Measurements from ENCODE around the gene ARHGEF28.

DNA sequence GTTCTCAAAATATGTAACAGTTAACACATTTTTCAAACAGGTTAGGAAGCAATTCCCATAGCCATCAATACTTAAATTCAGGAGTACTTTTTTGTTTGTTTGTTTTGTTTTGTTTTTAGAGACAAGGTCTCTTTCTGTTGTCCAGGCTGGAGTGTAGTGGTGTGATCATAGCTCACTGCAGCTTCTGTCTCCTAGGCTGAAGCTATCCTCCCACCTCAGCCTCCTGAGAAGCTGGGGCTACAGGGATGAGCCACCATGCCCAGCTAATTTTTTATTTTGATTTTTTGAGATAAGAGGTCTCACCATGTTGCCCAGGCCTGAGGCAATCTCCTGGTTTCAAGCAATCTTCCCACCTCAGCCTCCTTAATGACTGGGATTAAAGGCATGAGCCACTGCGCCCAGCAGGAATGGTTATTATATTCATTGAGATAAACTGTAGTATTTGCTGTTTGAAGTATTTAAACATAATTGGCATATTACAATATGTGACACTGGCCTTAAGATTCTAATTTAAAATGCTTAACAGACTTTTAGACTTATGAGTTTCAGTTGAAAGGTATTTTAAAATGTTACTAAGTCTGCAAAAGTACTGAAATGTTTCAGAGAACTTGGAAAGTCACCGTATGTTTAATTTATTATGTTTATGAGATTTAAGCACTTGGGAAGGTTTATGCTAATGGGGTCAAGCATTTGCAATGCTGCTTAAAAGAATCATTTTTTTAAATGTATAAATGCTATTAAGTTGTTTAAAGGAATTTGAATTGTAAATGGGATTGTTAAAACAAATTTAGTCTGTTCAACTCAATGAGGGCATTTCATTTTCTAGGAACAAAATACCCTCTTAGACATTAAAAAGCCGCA lies 43.5 kb upstream of the ARHGEF28 start:
- no peak for TF ChIP-seq CHD2 (IDR thresholded peaks at IDR 0.05; ENCODE audit: low read depth, low read length)
- no peak for TF ChIP-seq CREB1 (IDR thresholded peaks at IDR 0.05)
- TF ChIP-seq CREB1 (CRISPR knock-in tag; IDR thresholded peaks at IDR 0.05) = no peak
- TF ChIP-seq NCOA1 (IDR thresholded peaks at IDR 0.05; ENCODE audit: low read depth) = no peak
- TF ChIP-seq, protein P1, sequence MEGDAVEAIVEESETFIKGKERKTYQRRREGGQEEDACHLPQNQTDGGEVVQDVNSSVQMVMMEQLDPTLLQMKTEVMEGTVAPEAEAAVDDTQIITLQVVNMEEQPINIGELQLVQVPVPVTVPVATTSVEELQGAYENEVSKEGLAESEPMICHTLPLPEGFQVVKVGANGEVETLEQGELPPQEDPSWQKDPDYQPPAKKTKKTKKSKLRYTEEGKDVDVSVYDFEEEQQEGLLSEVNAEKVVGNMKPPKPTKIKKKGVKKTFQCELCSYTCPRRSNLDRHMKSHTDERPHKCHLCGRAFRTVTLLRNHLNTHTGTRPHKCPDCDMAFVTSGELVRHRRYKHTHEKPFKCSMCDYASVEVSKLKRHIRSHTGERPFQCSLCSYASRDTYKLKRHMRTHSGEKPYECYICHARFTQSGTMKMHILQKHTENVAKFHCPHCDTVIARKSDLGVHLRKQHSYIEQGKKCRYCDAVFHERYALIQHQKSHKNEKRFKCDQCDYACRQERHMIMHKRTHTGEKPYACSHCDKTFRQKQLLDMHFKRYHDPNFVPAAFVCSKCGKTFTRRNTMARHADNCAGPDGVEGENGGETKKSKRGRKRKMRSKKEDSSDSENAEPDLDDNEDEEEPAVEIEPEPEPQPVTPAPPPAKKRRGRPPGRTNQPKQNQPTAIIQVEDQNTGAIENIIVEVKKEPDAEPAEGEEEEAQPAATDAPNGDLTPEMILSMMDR (IDR thresholded peaks at IDR 0.05 in 2 of 3, conservative IDR thresholded peaks at IDR 0.05 in 1 of 3; ENCODE audit: insufficient read depth in 2 of 3, low read depth in 1 of 3, low read length in 3 of 3) = no peak
- no peak for TF ChIP-seq TGIF2 (CRISPR knock-in tag; IDR thresholded peaks at IDR 0.05)
- TF ChIP-seq JUN (IDR thresholded peaks at IDR 0.05; ENCODE audit: borderline replicate concordance, low read depth, low read length) = no peak
- no peak for TF ChIP-seq JUN (CRISPR knock-in tag; IDR thresholded peaks at IDR 0.05; ENCODE audit: borderline replicate concordance)
- TF ChIP-seq ZNF384 (IDR thresholded peaks at IDR 0.05; ENCODE audit: low read depth, low read length) = no peak
